Measurements from ENCODE around the gene ANKMY2.

Gene ANKMY2

DNA sequence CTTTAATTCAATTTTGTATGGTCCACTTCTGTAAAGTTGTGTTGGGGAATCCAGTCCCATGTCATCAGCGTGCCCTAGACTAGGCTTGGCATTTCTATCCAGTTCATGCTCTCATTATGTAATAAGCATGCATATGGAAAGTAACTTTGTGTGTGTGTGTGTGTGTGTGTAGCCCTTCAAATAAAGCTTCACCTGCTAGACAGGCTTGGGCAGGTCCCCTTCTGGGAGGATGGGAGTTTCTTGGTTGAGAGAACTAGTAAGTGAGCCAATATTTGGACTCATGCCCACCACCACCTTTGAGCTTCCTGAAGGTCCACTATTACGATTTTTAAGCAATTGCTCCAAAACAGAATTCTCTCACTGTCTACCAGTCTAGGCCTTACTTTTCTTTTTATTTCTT is 7.3 kb upstream of the ANKMY2 start:
- Histone ChIP-seq H3K4me3 (ENCODE audit: severe bottlenecking) (no peak overlapping the region), H3K4me1 (ENCODE audit: insufficient read depth, poor library complexity, severe bottlenecking) (peaks cover 64% of the 10 kb centered on the region), H3K27me3 (ENCODE audit: insufficient read depth, poor library complexity, severe bottlenecking) (no peaks in the 10 kb centered on the region), H3K27ac (ENCODE audit: poor library complexity, severe bottlenecking) (peak overlapping the region; percentile 54), H3K36me3 (ENCODE audit: low read depth) (no peaks in the 10 kb centered on the region; the same call in none of the 2 replicates), H3K9me3 (ENCODE audit: severe bottlenecking) (no peaks in the 10 kb centered on the region)
- TF ChIP-seq, protein P1, sequence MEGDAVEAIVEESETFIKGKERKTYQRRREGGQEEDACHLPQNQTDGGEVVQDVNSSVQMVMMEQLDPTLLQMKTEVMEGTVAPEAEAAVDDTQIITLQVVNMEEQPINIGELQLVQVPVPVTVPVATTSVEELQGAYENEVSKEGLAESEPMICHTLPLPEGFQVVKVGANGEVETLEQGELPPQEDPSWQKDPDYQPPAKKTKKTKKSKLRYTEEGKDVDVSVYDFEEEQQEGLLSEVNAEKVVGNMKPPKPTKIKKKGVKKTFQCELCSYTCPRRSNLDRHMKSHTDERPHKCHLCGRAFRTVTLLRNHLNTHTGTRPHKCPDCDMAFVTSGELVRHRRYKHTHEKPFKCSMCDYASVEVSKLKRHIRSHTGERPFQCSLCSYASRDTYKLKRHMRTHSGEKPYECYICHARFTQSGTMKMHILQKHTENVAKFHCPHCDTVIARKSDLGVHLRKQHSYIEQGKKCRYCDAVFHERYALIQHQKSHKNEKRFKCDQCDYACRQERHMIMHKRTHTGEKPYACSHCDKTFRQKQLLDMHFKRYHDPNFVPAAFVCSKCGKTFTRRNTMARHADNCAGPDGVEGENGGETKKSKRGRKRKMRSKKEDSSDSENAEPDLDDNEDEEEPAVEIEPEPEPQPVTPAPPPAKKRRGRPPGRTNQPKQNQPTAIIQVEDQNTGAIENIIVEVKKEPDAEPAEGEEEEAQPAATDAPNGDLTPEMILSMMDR (IDR thresholded peaks at IDR 0.05; ENCODE audit: poor library complexity, severe bottlenecking), result no peak
- peak; percentile 87 for DNase-seq (ENCODE audit: low spot score)
- ATAC-seq (ENCODE audit: low read depth), result peak; percentile 77

DNA sequence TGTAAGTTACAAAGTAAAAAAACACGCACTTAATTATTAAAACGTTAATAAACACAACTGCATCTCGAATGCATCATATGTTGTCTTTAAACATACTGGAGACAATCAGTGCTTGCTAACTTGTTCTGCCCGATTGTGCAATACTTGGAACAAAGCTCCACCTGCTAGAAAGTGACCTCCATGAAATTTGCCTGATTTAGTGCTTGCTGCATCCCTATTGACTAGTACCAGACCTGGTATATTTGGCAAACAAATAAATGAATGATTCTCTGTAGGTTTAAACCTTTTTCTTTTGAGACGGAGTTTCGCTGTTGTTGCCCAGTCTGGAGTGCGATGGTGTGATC is 6.7 kb upstream of the ANKMY2 start:
- Histone ChIP-seq H3K36me3 (ENCODE audit: low read depth) (no peaks in the 10 kb centered on the region; the same call in 1 of the 2 replicates), H3K4me1 (ENCODE audit: insufficient read depth, poor library complexity, severe bottlenecking) (peaks cover 64% of the 10 kb centered on the region), H3K9me3 (ENCODE audit: severe bottlenecking) (no peaks in the 10 kb centered on the region), H3K4me3 (ENCODE audit: severe bottlenecking) (no peak overlapping the region), H3K27me3 (ENCODE audit: insufficient read depth, poor library complexity, severe bottlenecking) (no peaks in the 10 kb centered on the region), H3K27ac (ENCODE audit: poor library complexity, severe bottlenecking) (peak overlapping the region; percentile 54)
- ATAC-seq (ENCODE audit: low read depth), result no peak
- no peak for DNase-seq (ENCODE audit: low spot score)
- TF ChIP-seq, protein P1 (IDR thresholded peaks at IDR 0.05; ENCODE audit: poor library complexity, severe bottlenecking), result no peak

DNA sequence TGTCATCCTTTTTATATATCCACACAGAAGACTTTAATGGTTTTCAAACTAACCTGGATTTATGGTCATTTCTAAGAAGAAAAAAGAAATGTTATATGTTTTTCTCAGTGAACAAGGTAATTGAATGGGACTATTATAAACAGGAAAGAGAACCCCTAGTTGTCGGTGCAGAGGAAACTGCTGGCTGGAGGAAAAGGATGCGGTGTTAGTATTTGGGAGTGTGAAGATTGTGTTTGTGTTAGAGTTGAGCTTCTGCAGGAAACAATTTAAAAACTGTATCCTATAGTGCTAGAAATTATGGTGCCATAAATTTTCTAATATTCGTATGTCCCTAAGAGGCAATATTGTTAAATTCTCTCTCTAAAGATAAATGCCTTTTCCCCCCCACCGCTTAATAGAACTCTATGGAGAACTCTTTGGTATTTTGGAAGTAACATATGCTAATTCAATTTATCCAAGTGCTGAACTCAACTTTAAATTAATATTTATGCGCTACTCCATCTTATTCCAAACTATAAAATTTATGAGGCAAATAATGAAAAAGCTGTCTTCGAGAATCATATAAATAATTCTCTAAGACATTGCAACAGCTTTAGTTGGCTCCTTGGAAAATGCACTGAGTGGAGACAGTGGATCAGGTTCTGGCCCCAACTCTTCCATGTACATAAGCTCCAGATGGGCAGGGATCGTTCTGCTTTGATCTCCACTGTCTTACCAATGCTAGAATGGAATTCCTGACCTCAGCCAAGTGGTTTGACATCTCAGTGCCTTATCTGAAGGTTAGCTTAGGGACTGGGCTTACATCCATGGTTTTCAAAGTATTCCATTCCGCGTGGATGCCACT is 6.1 kb upstream of the ANKMY2 start:
- Histone ChIP-seq H3K4me1 (ENCODE audit: insufficient read depth, poor library complexity, severe bottlenecking) (peaks cover 65% of the 10 kb centered on the region), H3K27ac (ENCODE audit: poor library complexity, severe bottlenecking) (peak overlapping the region; percentile 54), H3K27me3 (ENCODE audit: insufficient read depth, poor library complexity, severe bottlenecking) (no peaks in the 10 kb centered on the region), H3K36me3 (ENCODE audit: low read depth) (no peaks in the 10 kb centered on the region; the same call in 1 of the 2 replicates), H3K9me3 (ENCODE audit: severe bottlenecking) (no peaks in the 10 kb centered on the region), H3K4me3 (ENCODE audit: severe bottlenecking) (no peak overlapping the region)
- DNase-seq (ENCODE audit: low spot score) (no peak), ATAC-seq (ENCODE audit: low read depth) (no peak)
- TF ChIP-seq, protein P1 (IDR thresholded peaks at IDR 0.05; ENCODE audit: poor library complexity, severe bottlenecking), result no peak

DNA sequence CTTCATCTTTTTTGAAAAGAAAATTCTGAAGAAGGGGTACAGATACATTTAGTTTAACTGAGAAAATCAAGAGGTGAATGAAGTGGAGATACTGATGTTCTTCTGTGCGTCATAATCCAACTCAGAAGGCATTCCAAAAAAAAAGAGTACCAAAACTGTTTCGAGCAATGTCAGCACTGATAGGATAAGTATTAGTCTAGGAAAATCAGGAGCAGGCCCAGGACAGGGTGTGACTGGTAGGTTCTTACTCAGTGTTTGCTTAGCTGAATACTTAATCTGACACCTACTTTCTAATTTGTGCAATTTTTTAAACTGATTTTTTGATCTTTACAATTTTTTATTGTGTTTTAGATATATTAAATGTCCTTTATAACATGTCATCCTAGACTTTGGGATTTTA is 4.7 kb upstream of the ANKMY2 start:
- Histone ChIP-seq H3K4me3 (ENCODE audit: severe bottlenecking) (no peak overlapping the region), H3K27me3 (ENCODE audit: insufficient read depth, poor library complexity, severe bottlenecking) (no peaks in the 10 kb centered on the region), H3K27ac (ENCODE audit: poor library complexity, severe bottlenecking) (peak overlapping the region; percentile 32), H3K4me1 (ENCODE audit: insufficient read depth, poor library complexity, severe bottlenecking) (peaks cover 62% of the 10 kb centered on the region), H3K9me3 (ENCODE audit: severe bottlenecking) (no peaks in the 10 kb centered on the region), H3K36me3 (ENCODE audit: low read depth) (no peaks in the 10 kb centered on the region; the same call in 1 of the 2 replicates)
- TF ChIP-seq, protein P1 (IDR thresholded peaks at IDR 0.05; ENCODE audit: poor library complexity, severe bottlenecking), result no peak
- peak; percentile 24; the same call in 1 of the 3 replicates for ATAC-seq (ENCODE audit: low read depth)
- no peak for DNase-seq (ENCODE audit: low spot score)

DNA sequence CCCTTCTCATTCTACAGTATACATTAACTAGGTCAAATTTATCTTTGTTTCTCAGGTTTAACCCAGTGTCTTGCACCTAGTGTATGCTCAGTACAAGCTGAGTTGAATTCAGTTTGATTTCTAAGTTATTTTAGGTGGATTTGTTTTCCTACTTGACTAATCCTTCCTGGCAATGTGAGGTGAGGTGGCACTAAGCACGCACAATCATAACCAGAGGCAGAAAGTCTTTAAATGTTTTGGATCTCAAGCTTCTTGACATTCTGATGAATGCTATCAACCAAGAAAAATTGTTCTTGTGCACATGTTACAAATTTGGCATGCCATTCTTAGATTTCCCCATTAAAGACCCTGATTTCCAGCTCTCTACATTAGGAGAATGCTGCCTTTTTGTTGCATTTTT is 3.6 kb upstream of the ANKMY2 start:
- TF ChIP-seq, protein P1 (IDR thresholded peaks at IDR 0.05; ENCODE audit: poor library complexity, severe bottlenecking), result no peak
- Histone ChIP-seq H3K36me3 (ENCODE audit: low read depth) (no peaks in the 10 kb centered on the region; the same call in 1 of the 2 replicates), H3K27me3 (ENCODE audit: insufficient read depth, poor library complexity, severe bottlenecking) (no peaks in the 10 kb centered on the region), H3K27ac (ENCODE audit: poor library complexity, severe bottlenecking) (peak overlapping the region; percentile 32), H3K4me3 (ENCODE audit: severe bottlenecking) (no peak overlapping the region), H3K9me3 (ENCODE audit: severe bottlenecking) (no peaks in the 10 kb centered on the region), H3K4me1 (ENCODE audit: insufficient read depth, poor library complexity, severe bottlenecking) (peaks cover 57% of the 10 kb centered on the region)
- DNase-seq (ENCODE audit: low spot score) (no peak), ATAC-seq (ENCODE audit: low read depth) (no peak)

Measured in RWPE2 (cell line).